NCI-H2107 treated with DMSO at 0.1 percent for 48 hours (cell line): ENCODE results near the gene AADAT.

Experiments used
- DNase-seq: peaks from one replicate; lab custom pipeline; 2025; ENCODE audit not compliant: unreplicated experiment; lab: John Stamatoyannopoulos, UW

AADAT gene

DNA sequence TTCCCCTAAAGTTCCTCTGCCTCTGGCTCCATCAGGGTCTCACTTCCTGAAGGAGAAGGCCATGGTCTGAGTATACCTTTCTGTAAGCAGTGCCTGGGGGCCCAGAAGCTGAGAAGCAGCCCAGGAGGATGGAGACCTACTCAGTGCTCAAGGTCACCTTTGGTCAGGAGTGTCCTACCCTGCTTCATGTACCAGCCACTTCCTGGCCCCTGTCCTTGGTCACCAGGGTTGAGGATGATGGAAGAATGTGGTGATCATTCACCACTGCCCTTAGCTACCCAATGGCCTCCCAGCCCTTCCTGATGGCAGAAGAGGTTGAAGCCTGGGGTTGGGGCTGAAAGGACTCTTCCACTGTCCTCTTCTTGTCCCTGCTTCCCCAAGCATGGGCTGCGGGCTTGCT lies 54.5 kb downstream of the AADAT start:
- no peak for DNase-seq

DNA sequence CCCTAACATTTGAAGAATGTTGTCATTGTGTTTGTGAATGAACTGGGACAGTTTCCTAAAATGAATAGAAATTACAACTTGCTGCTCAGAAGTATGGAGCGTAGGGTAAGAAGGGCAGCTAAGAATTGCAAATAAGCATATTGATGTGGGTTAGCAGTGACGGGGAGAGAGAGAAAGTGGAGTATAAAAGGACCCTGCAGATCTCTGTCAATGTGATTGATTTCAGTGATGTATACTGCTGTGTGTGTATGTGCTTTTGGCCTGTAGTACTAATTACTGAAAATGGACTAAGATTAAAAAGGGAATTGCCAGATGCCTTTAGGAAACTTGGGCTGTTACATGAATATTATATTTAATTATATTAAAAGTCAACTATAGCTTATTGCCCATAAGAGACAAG lies 55.8 kb downstream of the AADAT start:
- DNase-seq: no peak

DNA sequence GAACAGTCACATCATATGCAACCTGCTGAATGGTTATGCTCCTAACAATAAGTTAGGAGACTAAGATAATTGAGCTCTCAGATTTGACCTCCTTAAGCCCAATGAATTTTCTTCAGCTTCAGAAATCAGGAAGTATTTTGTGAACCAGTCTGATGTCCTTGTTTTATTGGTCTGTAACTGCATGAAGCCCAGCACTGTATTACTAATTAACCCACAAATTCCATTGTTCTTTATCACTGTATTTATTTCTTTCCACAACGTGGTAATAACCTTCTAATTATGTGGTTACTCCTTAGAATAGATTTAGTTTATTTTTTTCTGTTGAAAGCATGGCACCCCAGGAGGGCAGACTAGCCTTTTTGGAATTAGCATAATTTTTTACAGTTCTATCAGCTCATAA lies 59.6 kb downstream of the AADAT start:
- no peak for DNase-seq

DNA sequence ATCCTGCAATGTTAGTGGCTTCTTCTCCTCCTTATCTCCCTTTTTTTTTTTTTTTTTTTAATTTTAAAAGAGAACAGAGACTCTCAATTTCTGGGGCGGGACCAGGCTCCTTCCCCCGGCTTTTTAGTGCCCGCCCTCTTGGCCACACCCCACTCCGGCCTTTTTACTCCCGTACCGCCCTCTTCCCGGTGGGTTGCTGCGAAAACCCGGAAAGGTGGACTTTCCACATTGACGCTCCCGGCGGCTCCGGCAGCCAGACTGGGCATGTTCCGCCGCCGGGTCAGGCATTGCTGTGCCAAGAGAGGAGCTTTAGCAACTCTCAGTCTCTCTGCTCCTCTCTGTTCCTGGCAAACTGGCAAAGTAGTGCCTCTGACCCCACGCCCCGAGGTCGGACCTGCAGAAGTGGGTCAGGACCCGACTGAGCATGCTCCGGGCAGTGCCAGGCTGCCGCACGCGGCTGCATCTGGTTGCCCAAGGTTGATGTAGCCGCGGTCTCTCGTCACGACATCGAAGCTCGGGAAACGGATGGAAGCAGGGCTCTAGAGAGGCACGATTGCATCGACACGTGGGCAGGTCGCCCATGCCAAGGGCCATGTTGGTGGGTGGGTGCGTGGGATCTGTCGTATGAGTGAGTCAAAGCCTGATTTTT lies 62.5 kb downstream of the AADAT start:
- DNase-seq: peak; percentile 37

DNA sequence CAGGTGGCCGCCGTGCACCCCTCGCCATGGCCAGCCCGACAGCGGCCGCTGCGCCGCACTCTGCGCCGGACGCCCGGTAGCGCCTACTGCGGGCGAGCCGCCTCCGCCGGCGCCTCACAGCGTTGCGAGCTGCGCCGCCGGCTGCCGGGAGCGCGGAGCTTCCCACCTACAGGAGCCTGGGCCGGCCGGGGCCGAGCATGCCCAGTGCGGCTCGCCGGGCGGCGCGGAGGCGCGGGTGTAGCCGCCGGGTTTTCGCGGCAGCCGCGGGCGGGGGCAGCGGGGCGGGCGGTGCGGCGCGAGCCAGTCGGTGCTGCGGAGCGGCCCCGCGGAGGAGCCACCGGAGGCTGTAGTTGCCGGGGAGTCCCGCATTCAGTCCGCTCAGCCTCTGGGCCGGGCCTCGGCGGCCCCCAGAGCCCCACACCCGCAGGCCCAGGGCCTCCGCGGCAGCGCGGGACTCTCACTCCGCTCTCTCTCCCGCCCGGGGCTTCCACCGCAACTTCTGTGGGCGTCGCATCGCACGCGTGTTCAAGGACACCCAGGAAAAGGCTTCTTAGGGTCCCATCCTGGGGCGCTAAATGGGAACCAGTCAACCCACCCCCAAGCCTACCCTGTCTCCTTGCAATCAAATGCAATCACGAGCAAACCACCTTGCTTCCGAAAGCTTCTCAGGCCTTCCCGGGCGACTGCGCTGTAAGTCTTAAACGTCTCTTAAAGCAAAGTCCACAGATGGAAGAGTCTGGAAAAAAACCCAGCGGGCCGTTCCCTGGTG lies 63.3 kb downstream of the AADAT start, which contains the start of gene MFAP3L:
Gene MFAP3L (minus strand): TSS at position 143 of the 769 bp plus-strand sequence. CDS start 20,518 bp downstream, outside the sequence.
- peak; percentile 26 for DNase-seq

DNA sequence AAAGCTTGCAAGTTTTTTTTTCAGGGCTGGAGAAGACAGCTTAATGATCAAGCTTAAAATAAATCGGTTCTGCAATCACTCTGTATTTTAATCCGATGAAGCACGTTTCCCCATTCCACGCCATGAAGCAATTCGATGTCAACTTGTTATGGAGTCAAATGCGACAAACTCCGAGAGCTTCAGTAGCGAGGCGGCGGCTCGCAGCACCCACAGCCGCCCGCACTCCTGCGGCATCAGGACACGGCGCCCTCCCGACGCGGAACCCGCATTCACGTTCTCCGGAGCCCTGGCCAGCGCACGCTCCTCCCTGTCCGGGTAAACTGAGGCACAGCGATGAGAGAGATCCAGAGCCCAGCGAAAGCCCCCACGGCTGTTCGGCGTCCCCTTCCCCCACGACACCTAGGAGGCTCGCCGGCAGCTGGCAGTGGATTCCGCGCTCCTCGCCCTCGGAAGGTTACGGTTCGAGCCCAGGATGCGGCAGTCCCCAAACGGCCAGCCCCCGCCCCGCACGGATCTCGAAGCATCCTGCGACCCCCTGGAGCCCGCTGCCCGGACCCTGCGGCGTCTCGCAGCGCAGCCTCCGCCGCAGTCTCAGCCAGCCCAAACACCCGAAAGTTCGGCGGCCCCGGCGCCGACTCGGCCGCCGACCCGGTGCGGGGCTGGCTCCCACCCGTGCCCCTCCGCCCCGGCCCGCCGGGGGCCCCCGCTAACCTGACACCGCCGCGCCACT lies 64.1 kb downstream of the AADAT start:
- DNase-seq: no peak

DNA sequence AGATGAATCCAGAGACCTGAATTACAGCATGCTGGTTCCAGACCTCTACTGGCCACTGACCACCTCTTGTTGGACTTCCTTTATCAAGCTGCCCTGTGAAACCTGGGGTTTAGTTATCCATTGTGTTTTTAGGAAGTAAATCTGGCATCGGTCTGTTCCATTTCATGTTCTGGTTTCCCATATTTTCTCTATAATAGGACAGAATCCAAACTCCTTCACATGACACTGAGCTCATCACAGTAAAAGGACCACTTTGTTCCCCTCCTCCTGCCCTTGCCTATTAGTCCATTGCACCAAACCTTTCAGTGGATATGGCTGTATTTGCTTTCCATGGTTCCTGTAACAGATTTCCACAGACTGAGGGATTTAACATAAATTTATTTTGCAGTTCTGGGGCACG lies 67.5 kb downstream of the AADAT start:
- no peak for DNase-seq

DNA sequence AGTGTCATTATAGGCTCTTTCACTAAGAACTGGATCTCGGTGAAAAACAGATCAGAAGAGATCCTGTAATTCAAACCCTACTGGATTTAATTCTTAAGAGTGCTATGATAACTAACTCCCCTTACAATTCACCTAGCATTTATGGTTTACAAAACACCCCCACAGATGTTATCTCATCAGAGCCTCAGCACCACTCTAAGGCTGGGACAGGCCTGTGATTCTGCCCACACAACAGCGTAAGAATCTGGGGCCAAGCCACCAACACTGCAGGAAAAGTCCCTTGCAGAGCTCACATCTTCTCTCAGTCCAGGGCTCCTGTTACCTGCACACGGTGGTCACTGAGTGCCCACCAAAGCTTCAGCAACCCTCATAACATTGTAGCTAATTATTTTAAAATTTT lies 72.5 kb downstream of the AADAT start:
- DNase-seq: no peak

DNA sequence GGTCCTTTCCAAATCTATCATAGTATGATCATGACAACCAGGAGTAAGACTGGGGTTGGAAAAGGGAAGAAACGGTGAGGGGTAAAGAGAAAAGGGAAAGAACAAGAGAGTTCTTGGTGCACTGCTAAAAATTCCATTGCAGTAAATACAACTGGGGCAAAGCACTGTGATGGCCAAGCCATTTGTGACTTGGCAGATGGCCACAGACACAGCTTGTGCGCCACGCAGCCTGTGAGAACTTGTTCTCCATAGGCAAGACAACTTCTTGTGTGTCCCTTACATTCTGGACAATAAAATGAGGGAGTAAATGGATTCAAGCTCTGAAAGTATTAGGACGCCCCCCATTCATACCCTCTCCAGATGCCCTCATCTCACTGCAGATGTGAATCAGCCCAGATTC lies 74.5 kb downstream of the AADAT start:
- DNase-seq: no peak

DNA sequence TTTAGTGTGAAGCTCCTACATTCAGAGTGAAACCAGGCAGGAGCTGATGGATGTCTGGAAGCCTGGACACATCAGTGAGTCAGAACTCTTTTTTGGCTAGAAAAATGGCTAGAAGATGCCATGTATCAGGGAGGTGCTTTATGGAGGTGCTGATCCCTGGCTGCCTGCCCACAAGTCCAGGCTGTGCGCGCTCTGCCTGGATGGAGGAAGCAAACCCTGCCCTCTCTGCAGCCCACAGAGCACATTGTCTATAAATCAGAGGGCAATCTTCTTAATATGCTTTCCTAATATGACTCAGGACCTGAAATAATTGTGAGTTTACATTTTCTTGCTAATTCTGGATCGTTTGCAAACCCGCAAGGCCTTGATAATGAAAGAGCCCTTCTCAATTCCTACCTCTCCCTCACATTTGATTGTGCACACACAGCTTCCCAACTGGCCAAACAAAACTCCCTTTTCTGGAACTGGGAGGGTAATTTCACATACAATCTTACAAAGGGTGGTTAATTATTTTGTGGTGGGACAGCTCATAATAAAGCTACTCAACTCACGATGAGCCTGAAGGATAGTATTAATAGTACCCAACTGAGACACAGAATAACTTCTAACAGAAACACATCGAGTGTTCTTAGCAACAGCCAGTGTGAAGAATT lies 75.3 kb downstream of the AADAT start:
- DNase-seq: no peak

DNA sequence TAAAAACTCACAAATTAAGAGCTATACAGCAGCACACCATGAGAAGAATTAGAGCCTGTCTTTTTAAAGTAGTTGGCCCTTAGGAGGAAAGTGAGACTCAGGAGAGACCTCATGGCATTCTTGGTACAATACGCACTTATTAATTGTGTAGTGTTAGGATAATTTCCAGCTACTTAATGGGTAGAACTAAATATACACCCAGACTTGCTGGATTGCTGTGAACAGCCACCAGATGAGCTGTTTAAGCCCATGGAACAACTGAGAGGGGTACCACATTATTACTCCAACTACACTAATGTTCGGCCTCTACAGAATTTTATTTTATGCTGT lies 77.2 kb downstream of the AADAT start:
- DNase-seq: no peak

DNA sequence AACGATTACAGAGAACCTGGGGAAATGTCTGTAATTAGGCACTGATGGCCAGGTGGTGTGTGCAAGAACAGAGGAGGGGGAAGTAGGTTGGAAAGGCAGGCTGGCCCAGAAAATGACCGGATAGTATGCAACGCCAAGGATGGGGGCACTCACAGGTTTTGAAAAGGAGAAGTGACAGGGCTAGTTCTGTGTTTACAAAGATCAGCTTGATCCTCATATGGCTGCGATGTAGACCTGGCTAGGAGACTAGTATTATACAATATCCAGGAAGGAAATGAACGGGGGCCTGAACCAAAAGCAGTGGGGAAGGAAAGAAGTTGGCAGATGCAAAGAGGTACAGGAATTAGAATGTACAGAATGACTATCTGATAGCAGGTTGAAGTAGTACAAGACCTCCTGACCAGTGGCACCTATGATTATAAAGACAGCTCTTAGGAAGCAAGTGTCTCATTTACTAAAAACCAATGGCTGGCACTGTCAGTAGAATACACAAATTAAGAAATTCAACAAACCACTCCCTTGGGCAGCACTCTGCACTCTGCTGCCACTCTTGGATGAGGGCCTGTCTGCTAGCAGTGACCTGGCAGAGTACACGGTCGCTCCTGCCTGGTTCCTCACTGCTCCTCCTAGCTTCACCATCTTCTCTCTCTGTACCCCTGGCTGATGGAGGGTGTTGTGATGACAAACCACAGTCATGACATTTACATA lies 77.7 kb downstream of the AADAT start:
- DNase-seq: no peak
